ENCODE data around the gene OR7A5.
"Not testable (repeated sequence)": the region's sequence is repeated elsewhere in the genome, so short reads cannot be mapped to it uniquely, and the experiment has no call there.

Gene OR7A5

DNA sequence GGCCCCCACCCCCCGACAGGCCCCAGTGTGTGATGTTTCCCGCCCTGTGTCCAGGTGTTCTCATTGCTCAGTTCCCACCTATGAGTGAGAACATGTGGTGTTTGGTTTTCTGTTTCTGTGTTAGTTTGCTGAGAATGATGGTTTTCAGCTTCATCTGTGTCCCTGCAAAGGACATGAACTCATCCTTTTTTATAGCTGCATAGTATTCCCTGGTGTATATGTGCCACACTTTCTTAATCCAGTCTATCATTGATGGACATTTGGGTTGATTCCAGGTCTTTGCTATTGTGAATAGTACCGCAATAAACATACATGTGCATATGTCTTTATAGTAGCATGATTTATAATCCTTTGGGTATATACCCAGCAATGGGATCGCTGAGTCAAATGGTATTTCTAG, 57.3 kb downstream of the OR7A5 start:
- H3F3A ChIP-seq (ENCODE audit: insufficient read depth, low read length); H3K4me1 ChIP-seq (ENCODE audit: low read length); H3K9me2 ChIP-seq (replicated peaks; ENCODE audit: insufficient read depth, low read length); H3K4me3 ChIP-seq (ENCODE audit: low read length); H3K4me2 ChIP-seq (ENCODE audit: low read depth, low read length); H3K9ac ChIP-seq (ENCODE audit: low read length); H3K9me3 ChIP-seq (replicated peaks; ENCODE audit: insufficient read depth, low read length); H2AFZ ChIP-seq (ENCODE audit: low read length); H4K20me1 ChIP-seq (ENCODE audit: insufficient read depth, low read length); H3K79me2 ChIP-seq (ENCODE audit: low read length); DNase-seq; H3K27ac ChIP-seq (ENCODE audit: low read length); H3K36me3 ChIP-seq (replicated peaks; ENCODE audit: insufficient read depth, low read length): not testable (repeated sequence)
- peaks cover 40% of the 10 kb centered on the region for H3K27me3 ChIP-seq (replicated peaks; ENCODE audit: insufficient read depth, low read length)

All from MM.1S (cell line).